ENCODE data around the gene LIMK2. TPM values are rescaled to one million over a fixed set of nuclear protein-coding genes. Genes with fewer than 3 reads are reported as not detected.
"Not testable (repeated sequence)": the region's sequence is repeated elsewhere in the genome, so short reads cannot be mapped to it uniquely, and the experiment has no call there.

LIMK2 gene
- total and polyA plus RNA-seq, 9 donors, result 18.8 to 26.7 (median 22.4) TPM

DNA sequence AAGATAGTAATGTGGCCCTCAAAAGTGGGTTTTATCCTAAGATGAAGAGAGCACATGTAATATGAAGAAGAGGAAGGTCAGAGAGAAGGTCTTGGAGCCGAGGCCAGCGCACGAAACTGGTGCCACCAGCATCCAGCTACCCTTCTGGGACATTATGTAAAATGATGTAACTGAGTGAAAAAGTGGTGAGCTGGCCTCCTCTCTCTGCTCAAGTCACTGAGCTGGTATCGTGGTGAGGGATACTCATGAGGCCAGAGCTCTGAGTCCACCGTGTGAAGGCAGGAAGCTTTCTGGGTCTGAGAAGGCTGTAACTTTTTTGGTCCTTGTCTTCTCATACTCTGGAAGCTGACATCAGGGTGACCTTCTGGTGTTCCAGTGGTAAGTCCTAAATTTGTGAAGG is 27.0 kb upstream of the LIMK2 start:
- Histone ChIP-seq H3K4me1 (ENCODE audit: control insufficient read depth, insufficient read depth, low read length) (no peaks in the 10 kb centered on the region), H3K36me3 (ENCODE audit: control insufficient read depth, insufficient read depth, low read length) (peaks cover 33% of the 10 kb centered on the region), H3K4me3 (ENCODE audit: low read length) (no peak overlapping the region), H3K27ac (ENCODE audit: low read length) (no peak overlapping the region), H3K27me3 (ENCODE audit: control insufficient read depth, insufficient read depth, low read length) (no peaks in the 10 kb centered on the region), H3K9me3 (replicated peaks; ENCODE audit: control insufficient read depth, low read depth, low read length) (no peaks in the 10 kb centered on the region)
- 83% methylated on average over 3 of the region's 5 CpGs for WGBS (ENCODE audit: insufficient coverage)
- no peak for DNase-seq

DNA sequence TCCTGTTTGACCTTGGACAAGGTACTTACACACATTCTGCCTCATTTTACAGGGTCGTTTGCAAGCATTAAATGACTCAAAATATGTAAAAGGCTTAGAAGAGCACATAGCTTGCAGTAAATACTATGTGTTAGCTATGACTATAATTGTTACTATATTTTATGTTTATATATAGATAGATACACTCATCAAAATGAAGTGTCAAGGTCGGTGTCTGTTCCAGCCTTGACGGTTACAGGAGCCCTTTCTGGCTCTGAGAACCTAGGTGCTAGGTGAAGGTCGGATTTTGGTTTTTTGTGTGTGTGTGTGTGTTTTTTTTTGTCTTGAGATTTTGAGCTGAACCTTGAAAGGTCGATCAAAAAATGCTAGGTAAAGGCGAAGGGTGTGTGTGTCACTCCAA is 24.5 kb upstream of the LIMK2 start:
- 98% methylated on average over 4 of the region's 6 CpGs for WGBS (ENCODE audit: insufficient coverage)
- Histone ChIP-seq H3K36me3 (ENCODE audit: control insufficient read depth, insufficient read depth, low read length) (peaks cover 37% of the 10 kb centered on the region), H3K4me1 (ENCODE audit: control insufficient read depth, insufficient read depth, low read length) (no peaks in the 10 kb centered on the region), H3K9me3 (replicated peaks; ENCODE audit: control insufficient read depth, low read depth, low read length) (no peaks in the 10 kb centered on the region), H3K4me3 (ENCODE audit: low read length) (no peak overlapping the region), H3K27ac (ENCODE audit: low read length) (no peak overlapping the region), H3K27me3 (ENCODE audit: control insufficient read depth, insufficient read depth, low read length) (no peaks in the 10 kb centered on the region)
- no peak for DNase-seq

DNA sequence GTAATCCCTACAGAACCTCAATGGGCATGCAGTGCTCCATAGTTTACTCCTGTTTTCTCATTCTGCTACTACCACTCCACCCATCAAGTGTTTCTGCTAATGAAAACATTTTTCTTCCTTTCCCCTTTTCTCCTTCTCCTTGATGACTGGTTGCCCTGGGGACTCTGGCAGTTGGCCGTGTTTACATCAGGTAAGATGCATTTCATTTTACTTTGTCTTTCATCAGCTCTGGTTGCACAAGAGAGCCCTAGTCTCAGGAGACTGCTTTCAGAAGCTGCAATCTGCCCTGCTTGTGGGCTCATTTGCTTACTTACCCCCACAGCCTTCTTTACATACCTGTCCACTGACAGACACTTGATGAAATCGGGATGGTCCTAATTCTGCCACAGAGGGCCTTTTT is 19.6 kb upstream of the LIMK2 start:
- H3K27ac ChIP-seq (ENCODE audit: low read length), result no peak overlapping the region
- no peaks in the 10 kb centered on the region for H3K27me3 ChIP-seq (ENCODE audit: control insufficient read depth, insufficient read depth, low read length)
- WGBS (ENCODE audit: insufficient coverage), result 67% methylated on average over 1 of the region's 2 CpGs
- H3K4me1 ChIP-seq (ENCODE audit: control insufficient read depth, insufficient read depth, low read length), result no peaks in the 10 kb centered on the region
- peaks cover 50% of the 10 kb centered on the region for H3K36me3 ChIP-seq (ENCODE audit: control insufficient read depth, insufficient read depth, low read length)
- no peak overlapping the region for H3K4me3 ChIP-seq (ENCODE audit: low read length)
- DNase-seq, result no peak
- no peaks in the 10 kb centered on the region for H3K9me3 ChIP-seq (replicated peaks; ENCODE audit: control insufficient read depth, low read depth, low read length)

DNA sequence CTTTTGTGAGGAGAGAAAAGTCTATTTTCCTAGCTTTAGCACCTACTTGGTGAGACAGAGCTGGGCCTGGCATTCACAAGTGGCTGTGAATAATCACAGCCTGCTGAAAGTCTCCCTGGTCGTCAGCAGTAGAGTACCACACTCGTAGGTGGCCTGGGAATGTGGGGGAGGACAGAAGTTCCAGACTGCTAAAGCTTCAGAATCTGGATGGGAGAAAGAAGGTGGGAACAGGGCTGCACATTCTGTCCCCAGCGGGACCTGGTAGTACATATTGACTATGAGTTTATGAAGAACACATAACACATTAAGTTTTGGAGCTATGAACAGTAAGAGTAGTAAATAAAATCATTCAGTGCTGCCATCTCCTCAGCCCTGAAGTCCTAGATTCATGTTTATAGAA is 19.0 kb upstream of the LIMK2 start:
- no peak overlapping the region for H3K27ac ChIP-seq (ENCODE audit: low read length)
- peaks cover 46% of the 10 kb centered on the region for H3K36me3 ChIP-seq (ENCODE audit: control insufficient read depth, insufficient read depth, low read length)
- H3K9me3 ChIP-seq (replicated peaks; ENCODE audit: control insufficient read depth, low read depth, low read length), result no peaks in the 10 kb centered on the region
- no peaks in the 10 kb centered on the region for H3K4me1 ChIP-seq (ENCODE audit: control insufficient read depth, insufficient read depth, low read length)
- WGBS (ENCODE audit: insufficient coverage), result 30% methylated on average over 2 of the region's 3 CpGs
- H3K4me3 ChIP-seq (ENCODE audit: low read length), result no peak overlapping the region
- H3K27me3 ChIP-seq (ENCODE audit: control insufficient read depth, insufficient read depth, low read length), result no peaks in the 10 kb centered on the region
- DNase-seq, result no peak

DNA sequence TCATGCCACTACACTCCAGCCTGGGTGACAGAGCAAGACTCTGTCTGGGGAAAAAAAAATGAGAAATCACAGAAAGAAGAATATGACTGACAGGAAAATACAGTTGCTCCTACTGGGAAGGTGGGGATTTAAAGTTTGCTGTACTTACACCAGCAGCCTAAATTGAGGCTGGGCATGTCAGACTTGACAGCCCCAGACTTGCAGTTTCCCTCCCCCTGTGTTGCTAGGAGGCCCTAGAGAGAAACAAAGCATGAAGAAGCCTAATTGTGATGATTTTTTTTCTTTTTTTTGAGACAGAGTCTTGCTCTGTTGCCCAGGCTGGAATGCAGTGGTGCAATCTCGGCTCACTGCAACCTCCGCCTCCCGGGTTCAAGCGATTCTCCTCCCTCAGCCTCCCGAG is 17.4 kb upstream of the LIMK2 start:
- WGBS (ENCODE audit: insufficient coverage), result 90% methylated on average over 2 of the region's 5 CpGs
- DNase-seq; H3K27ac ChIP-seq (ENCODE audit: low read length); H3K4me1 ChIP-seq (ENCODE audit: control insufficient read depth, insufficient read depth, low read length); H3K4me3 ChIP-seq (ENCODE audit: low read length); H3K9me3 ChIP-seq (replicated peaks; ENCODE audit: control insufficient read depth, low read depth, low read length); H3K27me3 ChIP-seq (ENCODE audit: control insufficient read depth, insufficient read depth, low read length): not testable (repeated sequence)
- peaks cover 50% of the 10 kb centered on the region for H3K36me3 ChIP-seq (ENCODE audit: control insufficient read depth, insufficient read depth, low read length)

DNA sequence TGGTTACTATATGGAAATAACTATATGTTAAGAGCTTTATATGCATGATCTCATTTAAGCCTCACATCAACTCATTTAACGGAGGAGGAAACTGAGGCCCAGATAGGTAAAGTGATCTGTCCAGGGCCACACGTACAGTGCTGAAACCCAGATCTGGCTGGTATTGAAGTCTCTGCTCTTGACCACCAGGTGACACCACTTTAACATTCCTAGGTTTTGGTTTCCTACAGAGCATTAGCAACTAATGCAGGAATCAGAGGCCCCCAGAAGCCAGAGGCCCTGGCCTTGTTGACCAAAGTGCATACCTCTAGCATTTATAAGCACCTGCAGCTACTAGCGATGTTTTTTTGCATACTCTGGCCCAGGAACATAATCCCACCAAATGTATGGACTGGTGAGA is 12.9 kb upstream of the LIMK2 start:
- 67% methylated on average over 1 of the region's 3 CpGs for WGBS (ENCODE audit: insufficient coverage)
- DNase-seq, result no peak
- H3K36me3 ChIP-seq (ENCODE audit: control insufficient read depth, insufficient read depth, low read length), result peaks cover 49% of the 10 kb centered on the region
- no peak overlapping the region for H3K4me3 ChIP-seq (ENCODE audit: low read length)
- H3K27me3 ChIP-seq (ENCODE audit: control insufficient read depth, insufficient read depth, low read length), result no peaks in the 10 kb centered on the region
- H3K27ac ChIP-seq (ENCODE audit: low read length), result no peak overlapping the region
- H3K4me1 ChIP-seq (ENCODE audit: control insufficient read depth, insufficient read depth, low read length), result peaks cover 10% of the 10 kb centered on the region
- no peaks in the 10 kb centered on the region for H3K9me3 ChIP-seq (replicated peaks; ENCODE audit: control insufficient read depth, low read depth, low read length)

DNA sequence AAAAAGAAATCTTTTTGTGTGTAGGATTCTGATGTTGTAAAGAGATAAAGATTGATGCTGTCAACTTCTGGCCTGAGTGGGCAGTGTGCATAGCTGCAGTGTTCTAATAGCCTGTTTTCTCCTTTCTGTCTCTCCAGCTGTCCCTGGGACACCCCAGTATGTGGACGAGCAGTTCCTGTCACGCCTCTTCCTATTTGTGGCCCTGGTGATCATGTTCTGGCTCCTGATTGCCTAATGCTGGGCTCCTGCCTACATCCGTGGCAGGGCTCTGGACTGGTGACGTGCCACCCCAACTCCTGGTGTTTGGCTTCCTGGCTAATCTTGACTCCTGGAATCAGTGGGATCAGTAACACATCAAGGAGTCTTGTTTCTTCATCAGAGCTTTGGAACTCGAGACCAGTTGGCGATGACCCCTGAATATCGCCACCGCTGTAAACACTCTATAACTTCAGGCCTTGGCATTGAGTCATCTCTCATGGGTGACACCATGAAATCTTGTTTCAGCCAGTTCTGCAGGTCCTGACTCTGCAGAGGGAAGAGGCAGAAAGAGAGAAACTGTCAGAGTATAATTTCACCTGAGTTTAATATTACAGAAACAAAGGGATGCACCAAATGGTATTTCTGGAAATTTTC is 7.6 kb upstream of the LIMK2 start:
- H3K4me1 ChIP-seq (ENCODE audit: control insufficient read depth, insufficient read depth, low read length); DNase-seq; H3K9me3 ChIP-seq (replicated peaks; ENCODE audit: control insufficient read depth, low read depth, low read length); H3K4me3 ChIP-seq (ENCODE audit: low read length); H3K27me3 ChIP-seq (ENCODE audit: control insufficient read depth, insufficient read depth, low read length): not testable (repeated sequence)
- peaks cover 31% of the 10 kb centered on the region for H3K36me3 ChIP-seq (ENCODE audit: control insufficient read depth, insufficient read depth, low read length)
- peak overlapping the region; percentile 29 for H3K27ac ChIP-seq (ENCODE audit: low read length)
- no CpG with 5 or more reads among the region's 8 CpGs for WGBS (ENCODE audit: insufficient coverage)

DNA sequence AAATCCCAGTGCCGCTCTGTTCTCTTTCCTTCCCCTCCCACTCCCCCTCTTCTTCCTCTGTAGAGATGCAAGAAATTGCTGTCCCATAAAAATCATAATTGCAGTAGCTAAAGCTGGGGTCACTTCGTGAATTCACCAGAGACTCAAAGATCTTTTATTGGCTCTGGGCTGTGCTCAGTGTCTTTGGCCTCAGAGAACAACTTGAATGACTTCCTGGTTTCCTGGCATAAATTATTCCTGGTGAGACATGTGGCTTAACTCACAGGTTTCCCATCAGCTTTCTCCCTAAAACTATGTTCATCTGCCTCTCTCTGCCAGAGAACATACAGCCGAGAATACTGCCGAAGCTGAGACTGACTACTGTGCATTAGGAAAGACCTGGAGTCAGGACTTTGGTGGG is 7.0 kb upstream of the LIMK2 start:
- not testable (repeated sequence) for H3K9me3 ChIP-seq (replicated peaks; ENCODE audit: control insufficient read depth, low read depth, low read length); H3K27me3 ChIP-seq (ENCODE audit: control insufficient read depth, insufficient read depth, low read length); DNase-seq; H3K27ac ChIP-seq (ENCODE audit: low read length); H3K4me3 ChIP-seq (ENCODE audit: low read length)
- Histone ChIP-seq H3K36me3 (ENCODE audit: control insufficient read depth, insufficient read depth, low read length) (peaks cover 27% of the 10 kb centered on the region), H3K4me1 (ENCODE audit: control insufficient read depth, insufficient read depth, low read length) (peaks cover 11% of the 10 kb centered on the region)
- 0% methylated on average over 1 of the region's 4 CpGs for WGBS (ENCODE audit: insufficient coverage)

DNA sequence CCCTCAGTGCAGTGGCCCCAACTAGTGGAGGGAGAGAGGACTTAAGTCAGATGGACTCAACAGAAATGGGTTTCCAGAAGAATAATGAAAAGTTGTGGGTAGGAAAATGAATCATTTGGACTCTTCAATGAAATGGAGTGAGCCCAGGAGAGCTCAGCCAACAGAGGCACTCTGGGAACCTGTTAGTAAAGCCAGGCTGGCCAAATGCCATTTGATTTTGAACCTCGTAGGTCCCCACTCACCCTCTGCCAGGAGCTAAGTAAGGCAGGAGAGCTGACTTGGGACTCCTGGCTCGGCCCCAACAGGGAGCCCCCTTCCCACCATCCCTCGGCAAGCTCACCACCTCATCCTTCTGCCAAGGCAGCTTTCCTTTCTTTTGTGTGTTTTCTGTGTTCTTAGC is 5.6 kb upstream of the LIMK2 start:
- WGBS (ENCODE audit: insufficient coverage), result 57% methylated on average over 1 of the region's 3 CpGs
- peaks cover 21% of the 10 kb centered on the region for H3K4me1 ChIP-seq (ENCODE audit: control insufficient read depth, insufficient read depth, low read length)
- H3K9me3 ChIP-seq (replicated peaks; ENCODE audit: control insufficient read depth, low read depth, low read length); DNase-seq; H3K27ac ChIP-seq (ENCODE audit: low read length); H3K4me3 ChIP-seq (ENCODE audit: low read length); H3K27me3 ChIP-seq (ENCODE audit: control insufficient read depth, insufficient read depth, low read length): not testable (repeated sequence)
- H3K36me3 ChIP-seq (ENCODE audit: control insufficient read depth, insufficient read depth, low read length), result peaks cover 19% of the 10 kb centered on the region

DNA sequence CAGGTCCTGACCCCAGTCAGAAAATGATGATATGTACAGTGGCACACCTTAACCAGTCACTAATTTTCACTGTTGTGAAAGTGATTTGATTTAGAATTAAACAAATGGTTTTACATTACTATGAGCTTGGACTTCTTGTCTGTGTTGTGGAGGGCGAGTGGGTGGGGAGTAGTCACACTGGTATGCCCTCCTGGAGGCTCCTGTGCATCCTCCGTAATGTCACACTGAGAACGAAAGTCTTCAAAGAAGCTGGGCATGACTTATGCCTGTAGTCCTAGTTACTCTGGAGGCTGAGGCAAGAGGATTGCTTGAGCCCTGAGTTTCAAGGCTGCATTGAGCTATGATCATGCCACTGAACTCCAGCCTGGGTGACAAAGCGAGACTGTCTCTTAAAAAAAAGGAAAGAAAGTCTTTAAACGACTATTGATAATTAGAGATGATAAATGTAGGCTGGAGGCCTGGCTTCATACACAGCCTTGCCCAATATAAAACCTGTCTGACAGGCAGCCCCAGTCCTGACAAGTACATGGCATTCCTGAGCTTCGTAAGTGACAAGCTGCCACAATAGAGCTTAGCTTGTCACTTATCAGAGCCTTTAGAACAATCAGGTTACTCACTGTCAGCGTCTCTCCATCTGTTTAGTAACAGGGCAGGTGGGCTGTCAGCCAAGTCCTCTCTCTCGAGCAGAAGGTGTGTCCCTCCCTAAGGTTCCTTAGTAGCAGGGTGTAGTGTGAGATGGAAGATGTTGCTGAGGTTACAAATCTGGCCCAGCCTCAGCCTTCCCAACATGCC is 5.0 kb upstream of the LIMK2 start:
- Histone ChIP-seq H3K9me3 (replicated peaks; ENCODE audit: control insufficient read depth, low read depth, low read length) (no peaks in the 10 kb centered on the region), H3K4me1 (ENCODE audit: control insufficient read depth, insufficient read depth, low read length) (peaks cover 21% of the 10 kb centered on the region), H3K4me3 (ENCODE audit: low read length) (no peak overlapping the region), H3K27ac (ENCODE audit: low read length) (no peak overlapping the region), H3K27me3 (ENCODE audit: control insufficient read depth, insufficient read depth, low read length) (no peaks in the 10 kb centered on the region), H3K36me3 (ENCODE audit: control insufficient read depth, insufficient read depth, low read length) (peaks cover 16% of the 10 kb centered on the region)
- peak; percentile 34 for DNase-seq
- 86% methylated on average over 4 of the region's 8 CpGs for WGBS (ENCODE audit: insufficient coverage)

All from muscle of leg (tissue), 11 donors.